Renal cortex interstitium (tissue), 11 donors: ENCODE data around the gene MCC. TPM values are rescaled to one million over a fixed set of nuclear protein-coding genes. Genes with fewer than 3 reads are reported as not detected.

Experiments used
- DNase-seq, 11 donors: peaks; one replicate each; pipeline ENCODE4 v3.0.0-alpha.2; 2013; ENCODE audit warnings: low read depth in 9 of 11, low spot score in 4 of 11; ENCODE audit errors: extremely low read depth in 1 of 11
- polyA plus RNA-seq, 3 donors: library from polyadenylated mRNA; unstranded; fragments of 120-200 nt; gene quantifications; one replicate each; pipeline ENCODE4 v1.2.1, GENCODE V29; 2013; ENCODE audit not compliant: insufficient read length in 3 of 3

Gene MCC
- polyA plus RNA-seq, 3 donors: 28.4 to 32.1 (median 29.9) TPM

GRCh38 chr5:113186061-113186460 lies 302.2 kb downstream of the MCC start:
- no peak for DNase-seq

- no peak for DNase-seq
Observed at GRCh38 chr5:113183694-113184093, 304.6 kb downstream of the MCC start.

GRCh38 chr5:113182658-113183344 lies 305.5 kb downstream of the MCC start:
- DNase-seq: no peak

GRCh38 chr5:113181853-113182490 lies 306.3 kb downstream of the MCC start:
- no peak for DNase-seq

DNA sequence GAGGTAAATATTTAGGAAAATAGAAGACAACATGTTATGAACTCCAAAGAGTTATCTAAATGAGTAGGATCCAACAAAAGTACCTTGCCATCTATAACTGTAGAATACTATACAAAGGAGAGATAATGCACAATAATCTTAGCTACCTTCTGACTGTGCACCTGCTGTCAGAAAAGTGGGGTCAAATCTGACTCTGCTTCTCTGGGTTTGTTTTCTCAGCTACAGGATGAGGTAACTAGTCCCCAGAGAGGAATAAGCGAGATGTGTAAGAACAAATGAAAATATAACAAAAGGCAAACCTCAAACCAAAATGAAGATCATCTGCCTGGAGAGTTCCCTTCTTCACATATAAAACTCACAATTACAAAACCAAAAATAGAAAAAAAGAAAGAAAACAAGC lies 306.8 kb downstream of the MCC start:
- DNase-seq: no peak

DNA sequence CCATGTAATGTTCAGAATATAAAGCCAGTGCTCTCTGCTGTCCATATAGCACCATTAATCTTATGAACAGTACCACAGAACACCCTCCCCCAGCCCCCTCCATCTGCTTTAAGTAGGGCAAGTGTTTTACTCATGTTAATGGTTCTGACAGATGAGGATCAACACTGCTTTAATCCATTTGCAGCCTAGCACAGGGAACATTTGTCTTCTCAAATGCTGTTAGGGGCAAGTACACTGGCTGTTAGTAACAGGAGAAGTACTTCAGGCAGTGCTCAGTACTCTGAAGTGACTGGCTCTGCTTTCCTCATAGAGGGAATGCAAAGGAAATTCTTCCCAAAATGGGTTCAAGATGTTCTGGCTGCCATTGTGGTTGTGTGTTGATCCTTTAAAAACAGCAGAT lies 309.1 kb downstream of the MCC start:
- peak in 2 of 11 donors; percentile 13 to 34 for DNase-seq

GRCh38 chr5:113178073-113178779 lies 310.0 kb downstream of the MCC start:
- DNase-seq: no peak

- DNase-seq: no peak
Observed at GRCh38 chr5:113177225-113177624, 311.0 kb downstream of the MCC start.

GRCh38 chr5:113176734-113177133 lies 311.5 kb downstream of the MCC start:
- no peak for DNase-seq

GRCh38 chr5:113176196-113176595 lies 312.1 kb downstream of the MCC start:
- DNase-seq: no peak

- no peak for DNase-seq
Observed at GRCh38 chr5:113172231-113172826, 315.9 kb downstream of the MCC start.

DNA sequence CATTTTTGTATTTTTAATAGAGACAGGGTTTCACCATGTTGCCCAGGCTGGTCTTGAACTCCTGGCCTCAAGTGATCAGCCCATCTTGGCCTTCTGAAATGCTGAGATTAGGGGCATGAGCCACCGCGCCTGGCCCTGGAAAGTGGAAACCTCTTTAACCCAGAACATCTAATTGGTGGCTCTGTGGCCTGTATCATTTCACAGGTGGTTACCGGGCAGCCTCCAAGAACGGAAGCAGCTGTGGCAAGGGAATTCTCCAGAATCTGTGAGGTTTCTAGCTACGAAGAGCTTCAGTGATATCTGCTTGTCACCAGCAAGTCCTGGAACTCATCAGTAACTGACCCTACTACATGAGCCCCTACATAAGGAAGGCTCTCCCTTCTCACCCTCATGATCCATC lies 316.7 kb downstream of the MCC start:
- no peak for DNase-seq

DNA sequence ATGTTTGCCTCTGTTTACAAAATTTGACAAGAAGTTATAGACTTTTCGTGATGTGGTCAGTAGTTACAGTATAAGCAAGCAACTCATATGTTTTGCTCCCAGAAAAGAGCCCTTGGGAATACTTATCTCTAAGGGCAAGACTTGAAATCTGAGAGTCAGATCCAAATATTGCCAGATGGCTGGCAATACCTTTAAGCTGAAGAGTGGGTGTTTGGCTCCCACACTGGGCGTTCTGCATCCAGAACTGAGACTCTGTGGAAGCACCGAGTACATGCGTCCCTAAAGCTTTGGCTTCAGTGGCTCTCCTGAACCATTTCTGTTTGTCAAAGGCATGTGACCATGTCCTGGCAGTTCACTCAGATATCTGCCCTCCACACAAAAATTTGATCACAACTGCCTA lies 317.5 kb downstream of the MCC start:
- DNase-seq: no peak

GRCh38 chr5:113169720-113170119 lies 318.5 kb downstream of the MCC start:
- DNase-seq: no peak

DNA sequence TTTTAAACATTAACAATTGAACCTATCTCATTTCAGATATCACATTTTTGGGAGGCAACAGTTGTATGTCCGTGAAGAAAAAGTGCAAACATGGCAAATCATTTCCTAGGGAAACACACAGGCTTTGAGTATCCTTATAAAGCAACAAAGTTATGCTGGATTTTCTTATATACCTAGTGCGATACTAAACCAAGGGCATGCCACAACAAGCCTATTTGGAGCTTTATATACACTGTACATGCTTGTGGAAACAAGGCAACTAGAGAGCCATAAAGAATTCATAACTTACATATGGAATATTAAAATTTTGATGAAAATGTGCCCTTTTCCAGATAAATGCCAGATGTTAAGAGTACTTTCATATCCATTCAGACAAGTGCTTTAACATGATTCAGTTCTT lies 320.3 kb downstream of the MCC start:
- DNase-seq: no peak

- no peak for DNase-seq
Observed at GRCh38 chr5:113166852-113167366, 321.3 kb downstream of the MCC start.

- no peak for DNase-seq
Observed at GRCh38 chr5:113166261-113166660, 322.0 kb downstream of the MCC start.

- no peak for DNase-seq
Observed at GRCh38 chr5:113164021-113164420, 324.2 kb downstream of the MCC start.

GRCh38 chr5:113163328-113163727 lies 324.9 kb downstream of the MCC start:
- DNase-seq: no peak

DNA sequence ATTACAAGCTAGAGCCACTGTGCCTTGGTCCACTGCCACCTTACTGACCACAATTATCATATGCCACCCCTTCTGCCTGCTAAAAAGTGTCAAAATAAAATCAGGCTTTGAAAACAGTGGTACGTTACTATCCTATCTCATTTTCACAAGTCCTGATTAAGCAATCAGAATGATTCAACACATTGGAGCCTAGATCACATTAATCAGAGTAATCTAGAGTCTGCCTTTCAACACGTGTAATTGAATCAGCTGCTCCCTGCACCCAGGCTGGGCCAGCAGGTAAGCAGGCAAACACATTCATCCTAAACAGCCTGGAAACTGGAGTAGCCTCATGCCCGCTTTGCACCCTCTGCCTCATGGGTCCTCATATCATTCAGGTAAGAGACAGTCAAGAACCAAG lies 325.5 kb downstream of the MCC start:
- DNase-seq: no peak
